Fibroblast of skin of right quadriceps (primary cell): ENCODE measurements around the gene GRID1.
"Not testable (repeated sequence)": the region's sequence is repeated elsewhere in the genome, so short reads cannot be mapped to it uniquely, and the experiment has no call there.

ENCODE experiments used
- DNase-seq: peaks from one replicate; pipeline ENCODE4 v3.0.0-alpha.2; 2013

Gene GRID1

DNA sequence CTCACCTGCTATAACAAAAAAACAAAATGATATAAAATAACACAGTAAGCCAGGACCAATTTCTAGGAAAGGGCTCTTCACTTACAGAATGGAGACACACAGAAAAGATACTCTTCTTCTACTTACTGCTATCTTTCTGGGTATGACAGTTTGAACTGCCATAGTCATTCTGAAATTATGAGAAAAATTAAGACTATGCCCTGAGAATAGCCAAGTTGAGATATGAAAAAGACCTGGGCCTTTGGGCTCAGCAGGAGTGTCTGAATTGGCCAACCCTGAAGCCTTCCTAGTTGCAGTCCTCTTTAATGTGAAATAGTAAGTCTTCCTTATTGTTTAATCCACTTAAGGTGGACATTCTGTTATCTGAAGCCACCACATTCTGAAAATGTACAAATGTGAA, 519.5 kb downstream of the GRID1 start:
- no peak for DNase-seq

DNA sequence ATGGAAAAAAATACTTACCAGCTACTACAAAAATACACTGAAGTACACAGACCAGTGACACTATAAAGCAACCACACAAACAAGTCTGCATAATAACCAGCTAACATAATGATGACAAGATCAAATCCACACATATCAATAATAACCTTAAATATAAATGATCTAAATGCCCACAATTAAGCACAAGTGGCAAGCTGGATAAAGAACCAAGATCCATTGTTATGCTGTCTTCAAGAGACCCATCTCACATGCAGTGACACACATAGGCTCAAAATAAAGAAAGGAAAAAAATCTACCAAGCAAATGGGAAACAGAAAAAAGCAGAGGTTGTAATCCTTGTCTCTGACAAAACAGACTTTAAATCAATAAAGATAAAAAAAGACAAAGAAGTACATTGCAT, 527.9 kb downstream of the GRID1 start:
- DNase-seq = not testable (repeated sequence)

- DNase-seq = no peak
These were observed 533.6 kb downstream of the GRID1 start for GRCh38 chr10:85832988-85833387.

GRCh38 chr10:85831422-85831821, 535.2 kb downstream of the GRID1 start:
- no peak for DNase-seq

DNA sequence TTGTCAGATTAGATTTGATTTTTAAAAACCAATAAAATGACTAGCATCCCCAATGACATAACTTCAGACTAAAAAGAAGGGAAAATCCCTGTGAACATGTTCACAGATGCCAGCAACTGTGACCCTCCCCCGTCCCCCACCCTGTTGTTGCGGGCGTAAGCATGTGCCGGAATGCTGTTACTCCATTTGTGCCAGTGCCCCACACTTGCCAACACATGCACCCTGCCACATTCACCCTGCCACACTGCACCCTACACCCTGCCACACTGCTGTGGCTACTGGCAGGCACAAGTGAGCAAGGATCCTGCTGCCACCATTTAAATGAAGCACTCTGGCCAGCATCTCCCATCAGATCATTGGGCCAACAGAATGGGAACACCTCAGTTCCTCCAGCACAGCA, 540.2 kb downstream of the GRID1 start:
- no peak for DNase-seq

GRCh38 chr10:85811405-85811804, 555.2 kb downstream of the GRID1 start:
- no peak for DNase-seq

DNA sequence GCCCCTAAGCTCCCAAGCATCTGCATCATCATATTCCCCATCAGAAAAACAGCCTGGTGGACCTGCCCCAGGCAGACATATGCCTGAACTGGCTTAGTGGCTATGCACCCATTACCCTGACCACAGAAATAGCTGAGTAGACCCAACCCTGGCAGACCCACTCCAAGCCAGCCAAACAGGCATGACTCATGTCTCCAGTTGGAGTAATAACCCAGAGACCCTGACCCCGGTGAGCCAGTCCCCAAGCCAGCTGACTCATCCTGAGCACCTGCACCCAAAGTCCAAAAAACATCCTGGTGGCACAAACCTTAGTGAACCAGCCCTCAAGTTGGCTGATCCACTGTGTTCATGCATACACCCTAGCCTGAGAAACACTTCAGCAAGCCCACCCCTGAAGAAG, 555.9 kb downstream of the GRID1 start:
- DNase-seq = no peak

GRCh38 chr10:85795460-85795859, 571.1 kb downstream of the GRID1 start:
- no peak for DNase-seq

DNA sequence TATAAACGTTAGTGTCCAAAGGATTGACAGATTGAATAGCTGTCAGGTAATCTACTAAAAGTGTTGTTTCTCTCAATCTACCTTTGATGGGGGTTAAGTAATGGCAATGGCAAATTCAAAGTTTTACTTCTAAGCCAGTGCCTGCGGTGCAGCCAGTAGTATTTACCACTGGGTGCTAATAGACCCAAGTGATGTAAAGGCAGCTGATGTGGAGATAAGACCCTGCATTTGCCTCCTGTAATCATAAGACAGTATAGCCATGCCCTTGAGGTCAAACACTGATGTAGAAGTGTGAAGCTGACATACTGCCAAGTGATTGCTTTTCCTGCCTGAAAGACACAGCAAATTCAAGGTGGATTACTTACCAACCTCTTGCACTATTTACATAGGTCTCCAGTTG, 572.0 kb downstream of the GRID1 start:
- no peak for DNase-seq

DNA sequence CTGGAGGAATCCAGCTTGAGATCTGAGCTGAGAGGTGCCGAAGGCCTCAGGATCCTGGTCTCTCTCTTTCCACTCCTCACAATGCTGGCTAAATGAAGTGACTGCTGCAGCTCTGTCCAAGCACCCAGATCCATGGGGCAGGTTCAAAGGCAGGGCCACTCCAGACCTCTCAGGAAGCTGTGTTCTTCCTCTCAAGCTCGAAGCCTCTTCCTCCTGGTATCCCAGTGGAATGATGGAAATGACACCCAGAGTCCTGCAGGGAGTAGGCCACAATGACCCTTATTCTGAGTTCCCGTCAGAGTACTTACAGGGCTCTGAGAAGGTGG, 574.1 kb downstream of the GRID1 start:
- no peak for DNase-seq

DNA sequence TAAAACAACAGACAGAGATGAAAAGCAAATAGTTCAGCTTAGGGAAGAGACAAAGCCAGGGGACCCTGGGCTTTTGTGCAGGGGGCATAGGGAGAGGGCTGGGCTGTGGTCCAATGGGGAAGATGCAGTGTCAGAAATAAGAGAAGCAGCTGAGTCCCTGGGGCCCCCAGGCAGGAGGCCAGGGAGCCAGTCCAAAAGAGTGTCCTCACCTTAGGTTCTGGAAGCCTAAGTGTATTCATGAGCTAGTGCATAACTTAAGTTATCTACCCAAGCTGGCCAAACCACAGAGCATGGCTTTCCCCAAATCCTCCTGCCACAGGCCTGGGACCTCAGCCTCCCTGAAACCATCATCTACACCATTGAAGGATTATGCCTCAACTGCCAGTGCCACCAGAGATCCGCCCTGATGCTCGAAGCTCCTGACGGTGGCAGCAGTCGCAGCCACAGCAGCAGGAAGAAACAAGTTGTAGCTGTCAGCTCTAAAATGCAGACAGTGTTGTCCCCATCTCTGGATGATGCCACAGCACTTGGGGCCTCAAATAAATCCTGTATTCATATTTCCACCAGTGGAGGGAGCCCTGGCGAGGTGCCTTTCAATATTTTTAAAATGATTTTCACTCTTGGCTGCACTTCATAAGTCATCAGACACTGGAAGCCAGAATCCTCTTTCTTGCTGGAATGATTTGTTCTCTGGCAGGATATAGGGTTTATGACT, 574.6 kb downstream of the GRID1 start:
- no peak for DNase-seq

DNA sequence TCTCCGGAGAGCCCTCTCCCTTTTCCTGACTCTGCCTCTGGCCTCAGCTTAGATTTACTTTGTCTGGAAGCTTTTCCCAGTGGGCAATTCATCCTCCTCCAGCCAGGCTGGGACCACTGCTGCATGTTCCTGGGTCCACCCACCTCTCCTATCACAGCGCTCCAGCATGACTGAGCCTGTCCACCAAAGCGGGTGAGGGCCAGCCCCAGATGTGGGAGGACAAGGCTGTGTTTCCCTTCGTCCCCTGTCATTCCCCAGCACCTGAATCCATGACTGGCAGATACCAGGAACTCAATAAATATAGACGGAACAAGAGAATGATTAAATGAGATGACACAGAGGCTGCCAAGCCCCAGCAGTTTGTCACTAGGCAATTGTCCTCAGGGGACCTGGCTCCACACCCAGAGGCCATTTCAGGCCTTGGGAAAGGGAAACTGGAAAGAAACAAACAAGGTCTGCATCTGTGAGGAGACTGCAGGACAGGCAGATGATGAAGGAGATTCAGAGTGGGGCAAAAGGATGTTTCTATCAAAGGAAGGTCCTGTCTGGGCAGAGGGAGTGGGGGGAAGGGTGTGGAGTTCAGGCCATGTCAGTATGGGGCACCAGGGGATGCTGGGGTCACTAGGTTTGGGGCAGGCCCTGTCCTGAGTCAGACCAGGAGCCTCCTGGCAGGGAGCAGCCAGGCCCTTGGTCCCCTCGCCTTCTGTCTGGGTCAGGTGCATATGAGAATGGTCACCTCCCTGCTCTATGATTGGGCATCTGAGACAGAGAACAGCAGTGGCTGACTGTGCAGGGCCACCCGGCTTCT, 576.4 kb downstream of the GRID1 start:
- DNase-seq = no peak

DNA sequence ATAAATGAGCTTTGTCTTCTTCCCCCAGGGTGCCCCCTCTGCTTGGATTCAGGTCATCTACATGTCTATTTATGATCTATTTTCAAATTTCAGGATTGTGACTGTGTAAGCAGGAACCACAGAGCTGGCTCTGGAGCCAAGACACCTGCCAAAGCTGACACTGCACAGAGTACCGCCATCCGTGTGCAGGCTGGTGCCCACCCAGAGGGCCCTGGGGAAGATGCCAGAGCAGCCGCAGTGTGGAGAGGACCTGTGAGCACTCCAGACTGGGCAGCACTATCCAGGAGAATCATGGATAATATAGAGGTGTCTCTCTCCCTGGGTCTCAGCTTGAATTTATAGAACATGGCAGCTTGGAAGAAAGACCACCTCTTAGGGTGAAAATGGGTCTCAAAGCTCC, 577.5 kb downstream of the GRID1 start:
- no peak for DNase-seq

DNA sequence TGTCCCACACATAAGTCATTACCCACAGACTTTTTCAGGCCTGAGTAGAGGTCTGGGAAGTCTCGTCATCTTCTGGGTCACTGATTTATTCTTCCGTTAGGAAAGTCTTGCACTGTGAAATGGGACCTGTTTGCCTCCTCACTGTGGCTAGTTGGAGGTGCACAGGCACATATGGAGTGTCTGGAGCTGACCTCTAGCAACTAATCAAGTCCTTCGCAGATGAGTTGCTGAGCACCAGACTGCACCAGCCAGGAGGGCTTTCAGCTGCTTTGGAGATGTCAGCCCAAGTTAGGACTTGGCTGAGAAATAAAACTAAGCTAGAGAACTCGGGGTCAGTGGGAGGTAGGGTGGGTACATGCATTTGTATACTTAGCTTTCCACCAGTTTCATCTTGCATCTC, 578.0 kb downstream of the GRID1 start:
- DNase-seq = no peak

- DNase-seq = no peak
These were observed 578.7 kb downstream of the GRID1 start for GRCh38 chr10:85787881-85788280.

DNA sequence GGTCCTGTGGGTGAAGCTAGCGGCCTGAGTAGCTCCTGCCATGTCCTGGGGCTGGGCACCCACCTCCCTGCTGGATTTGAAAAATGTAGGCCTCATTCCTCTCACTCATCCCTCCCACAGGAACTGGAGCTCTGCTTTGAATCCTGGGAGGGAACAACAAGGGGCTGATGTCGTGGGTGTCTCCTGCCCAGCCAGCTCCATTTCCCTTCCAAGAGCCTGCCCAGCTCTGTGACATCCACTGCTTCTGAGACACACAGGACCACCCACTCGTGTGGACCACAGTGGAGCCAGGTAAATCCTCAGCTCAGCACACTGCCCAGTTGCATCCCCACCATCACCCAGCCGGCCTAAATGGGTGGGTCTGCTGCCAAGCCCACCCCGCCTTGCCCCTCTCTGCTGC, 579.2 kb downstream of the GRID1 start:
- DNase-seq = no peak

DNA sequence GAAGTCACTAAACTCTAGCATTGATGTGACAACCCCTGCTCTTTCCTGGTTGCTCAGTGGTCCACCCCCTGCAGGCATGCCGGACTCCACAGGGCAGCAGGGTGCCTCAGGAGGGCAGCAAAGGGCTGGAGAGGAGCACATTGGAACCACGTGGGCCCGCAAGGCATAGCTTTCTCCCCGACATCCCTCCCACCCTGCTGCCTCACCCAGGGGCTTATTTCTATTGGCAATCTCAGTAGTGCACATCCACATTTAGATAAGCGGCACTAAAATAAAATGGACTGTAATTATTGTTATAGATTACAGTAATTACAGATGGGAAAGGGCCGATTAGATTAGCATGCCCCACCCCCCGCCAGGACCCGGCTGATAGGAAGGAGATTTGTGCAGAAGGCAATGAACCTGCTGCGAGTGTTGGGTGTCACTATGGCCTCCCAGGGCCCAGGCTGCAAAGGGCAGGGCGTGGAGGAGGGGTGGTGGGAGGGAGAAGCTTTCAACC, 580.1 kb downstream of the GRID1 start:
- no peak for DNase-seq

DNA sequence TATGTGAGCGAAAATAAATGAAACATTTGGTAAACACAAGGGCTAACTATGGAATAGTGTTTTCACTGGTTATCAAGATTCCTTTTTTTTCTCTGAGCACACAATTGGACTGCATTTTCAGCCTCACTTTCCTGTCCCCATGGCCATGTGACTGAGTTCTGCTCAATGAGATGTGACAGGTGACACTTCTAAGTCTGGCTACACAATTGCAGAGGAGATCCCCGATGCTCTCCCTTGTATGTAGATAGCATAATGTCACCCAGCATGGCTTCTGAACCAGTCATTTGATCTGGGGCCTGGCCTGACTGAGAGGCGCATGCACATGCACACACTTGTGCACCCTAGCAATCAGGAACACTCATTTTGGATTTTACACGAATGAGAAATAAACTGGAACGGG, 581.8 kb downstream of the GRID1 start:
- DNase-seq = no peak

DNA sequence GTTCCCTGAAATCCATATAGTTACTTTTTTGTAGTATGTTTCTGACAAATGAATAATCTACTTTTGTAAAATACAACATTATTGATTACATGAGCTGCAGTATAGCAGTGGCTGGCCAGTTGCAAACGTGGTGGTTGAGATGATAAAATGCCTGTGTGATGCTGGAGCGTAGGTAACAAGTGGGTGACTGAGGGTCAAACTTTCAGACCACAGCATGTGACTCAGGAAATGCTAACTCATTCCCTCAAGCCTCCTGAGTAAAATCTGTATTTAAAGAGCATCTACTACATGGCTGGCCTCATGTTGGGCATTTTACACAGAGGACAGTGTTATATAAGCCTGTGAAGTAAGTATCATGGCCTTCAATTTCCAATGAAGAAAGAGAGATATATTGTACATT, 585.2 kb downstream of the GRID1 start:
- DNase-seq = no peak

GRCh38 chr10:85778074-85778473, 588.5 kb downstream of the GRID1 start:
- DNase-seq = no peak

DNA sequence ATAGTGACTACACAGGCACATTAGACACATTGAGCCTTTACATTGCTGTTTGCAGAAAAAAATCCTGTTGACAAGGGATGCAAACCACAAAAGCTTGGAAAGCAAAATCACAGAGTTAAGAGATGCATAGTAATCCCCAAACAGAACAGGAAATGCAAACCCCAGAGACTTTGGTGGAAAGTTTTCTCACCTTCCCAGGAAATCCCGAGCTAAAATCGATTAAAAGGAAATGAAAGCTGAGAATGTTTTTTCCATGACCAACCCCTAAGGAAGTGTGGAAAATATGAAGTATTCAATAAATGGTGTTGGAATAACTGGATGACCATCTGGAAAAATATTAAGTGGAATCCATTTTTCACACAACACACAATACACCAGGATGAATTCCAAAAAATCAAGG, 598.7 kb downstream of the GRID1 start:
- DNase-seq = no peak

- DNase-seq = no peak
These were observed 602.5 kb downstream of the GRID1 start for GRCh38 chr10:85764108-85764507.

GRCh38 chr10:85761906-85762445, 604.6 kb downstream of the GRID1 start:
- no peak for DNase-seq

GRCh38 chr10:85741626-85742300, 624.8 kb downstream of the GRID1 start:
- DNase-seq = no peak
